ENCODE data around the gene ARHGEF3.
A peak's percentile ranks its signal among the peaks of the same experiment; 100 is the strongest.
"Not testable (repeated sequence)": the region's sequence is repeated elsewhere in the genome, so short reads cannot be mapped to it uniquely, and the experiment has no call there.

ARHGEF3 gene

DNA sequence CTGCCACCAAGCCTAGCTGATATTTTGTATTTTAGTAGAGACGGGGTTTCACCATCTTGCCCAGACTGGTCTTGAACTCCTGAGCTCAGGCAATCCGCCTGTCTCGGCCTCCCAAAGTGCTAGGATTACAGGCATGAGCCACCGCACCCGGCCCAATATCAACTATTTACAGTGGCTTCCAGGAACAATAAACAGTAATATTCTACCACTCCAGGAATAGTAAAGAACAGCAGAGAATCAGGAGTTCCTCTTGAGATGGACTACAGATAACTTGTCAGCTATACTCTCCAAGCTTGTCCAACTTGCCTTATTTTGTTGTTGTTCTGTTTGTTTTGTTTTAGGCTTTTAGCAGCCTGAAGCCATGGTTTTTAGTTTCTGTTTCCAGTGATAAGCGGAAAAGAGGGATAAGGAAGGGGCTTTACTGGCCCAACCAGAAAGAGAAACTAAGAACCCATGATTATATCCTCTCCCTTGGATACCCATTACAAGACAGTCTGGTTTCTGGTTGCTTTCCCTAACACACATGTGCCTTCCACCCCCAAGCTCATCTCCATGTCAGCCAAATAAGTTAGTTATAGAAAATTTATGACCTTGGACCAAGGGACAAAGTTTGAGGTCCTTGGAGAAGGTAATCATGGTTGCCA, 36.7 kb downstream of the ARHGEF3 start:
- DNase-seq, result no peak

DNA sequence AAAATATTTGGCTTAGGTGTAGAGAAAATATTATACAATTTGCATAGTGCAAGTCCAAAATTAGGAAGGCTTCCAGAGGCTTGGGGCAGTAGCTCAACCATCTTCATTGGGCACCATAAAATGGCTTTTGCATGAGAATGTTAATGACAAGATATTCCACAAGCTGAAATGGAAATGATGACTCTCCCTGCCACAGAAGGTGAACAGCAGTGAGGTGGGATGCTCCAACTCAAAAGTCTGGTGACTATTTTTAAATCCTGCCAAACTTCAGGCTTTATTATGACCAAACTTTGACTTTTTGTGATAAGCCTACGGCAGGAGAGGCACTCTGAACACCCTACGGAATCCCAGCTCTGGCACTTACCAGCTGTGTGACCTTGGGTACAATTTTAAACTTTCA, 37.6 kb downstream of the ARHGEF3 start:
- DNase-seq, result no peak

DNA sequence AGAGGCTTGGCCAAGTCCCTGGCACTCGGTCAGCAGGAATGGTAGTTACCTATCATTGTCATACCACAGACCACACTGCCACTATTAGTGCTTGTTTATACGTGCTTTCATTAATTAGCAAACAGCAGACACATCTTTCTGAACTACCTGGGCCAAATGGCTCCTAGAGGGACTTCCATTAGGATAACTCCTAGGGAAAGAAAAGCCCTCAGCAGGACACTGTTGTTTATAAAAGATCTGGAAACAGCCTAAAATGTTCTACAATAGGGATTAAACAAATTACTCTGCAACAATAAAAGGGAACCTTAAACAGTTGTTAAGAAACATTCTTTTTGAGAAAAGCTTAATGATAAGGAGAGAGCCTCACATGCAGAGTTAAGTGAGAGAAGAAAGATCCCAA, 38.5 kb downstream of the ARHGEF3 start:
- DNase-seq, result no peak

DNA sequence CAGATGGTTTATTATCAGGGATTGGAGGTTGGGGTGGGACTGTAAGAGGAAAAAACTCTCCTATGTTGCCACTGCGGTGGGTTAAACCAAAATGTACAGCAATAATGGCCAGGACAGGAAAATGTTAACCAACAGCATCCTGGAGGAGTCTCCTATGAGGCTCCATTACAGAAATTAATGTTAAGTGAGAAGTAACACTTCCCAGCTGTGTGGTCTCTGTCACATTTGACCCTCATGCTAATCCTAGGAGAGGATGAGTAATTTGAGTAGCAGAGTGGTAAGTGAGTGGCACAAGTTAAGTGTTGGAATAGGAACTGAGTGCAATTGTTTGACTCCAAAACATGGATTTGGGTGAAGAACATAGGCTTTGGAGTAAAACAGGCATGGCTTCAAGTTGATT, 39.0 kb downstream of the ARHGEF3 start:
- no peak for DNase-seq

DNA sequence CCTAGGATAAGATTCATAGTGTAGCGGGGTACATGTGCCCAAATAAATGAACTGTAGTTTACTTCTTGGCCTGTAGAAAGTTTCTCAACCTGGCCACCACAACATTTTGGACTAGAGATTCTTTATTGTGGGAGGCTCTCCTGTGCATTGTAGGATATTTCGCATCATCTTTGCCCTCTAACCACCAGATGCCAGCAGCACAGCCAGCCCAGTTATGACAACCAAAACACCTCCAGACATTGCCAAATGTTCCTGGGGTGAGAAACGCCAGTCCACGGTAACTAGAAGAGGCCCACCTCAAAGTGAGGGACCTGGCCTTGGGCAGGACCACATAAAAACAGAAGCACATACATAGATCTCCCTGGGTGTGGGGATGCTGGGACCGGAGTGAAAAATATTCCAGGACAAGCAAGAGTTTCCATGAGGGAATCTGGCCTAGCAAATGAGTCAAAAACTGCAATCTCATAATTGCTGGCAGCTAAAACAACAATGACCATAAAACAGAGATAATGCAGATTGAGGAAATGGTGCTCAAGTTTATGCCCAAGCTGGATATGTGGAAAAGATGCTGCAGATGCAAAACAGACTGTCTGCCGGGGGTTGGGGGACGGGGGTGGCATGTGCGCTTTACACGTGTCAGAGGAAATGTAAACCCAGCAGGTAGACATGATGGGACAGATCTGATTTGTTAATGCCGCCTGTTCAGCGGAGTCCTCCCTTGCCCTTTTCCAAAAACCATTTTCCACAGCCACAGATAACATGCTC, 39.7 kb downstream of the ARHGEF3 start:
- no peak for DNase-seq

DNA sequence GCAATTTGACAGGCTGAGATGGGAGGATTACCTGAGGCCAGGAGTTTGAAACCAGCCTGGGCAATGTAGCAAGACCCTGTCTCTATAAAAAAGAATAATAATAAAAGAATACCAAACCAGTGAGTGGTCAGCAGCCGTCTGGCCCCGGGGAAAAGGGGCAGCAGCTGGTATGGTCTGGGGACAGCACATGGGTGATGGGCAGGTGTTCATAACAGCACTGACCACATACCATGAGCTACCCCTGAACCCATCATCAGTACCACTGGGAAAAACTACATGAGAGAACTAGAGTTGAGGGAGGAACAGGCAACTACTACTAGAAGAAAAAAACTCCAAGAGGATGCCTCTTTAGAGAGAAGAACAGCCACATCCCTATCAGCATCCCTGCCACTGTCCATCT, 40.7 kb downstream of the ARHGEF3 start:
- DNase-seq, result no peak

DNA sequence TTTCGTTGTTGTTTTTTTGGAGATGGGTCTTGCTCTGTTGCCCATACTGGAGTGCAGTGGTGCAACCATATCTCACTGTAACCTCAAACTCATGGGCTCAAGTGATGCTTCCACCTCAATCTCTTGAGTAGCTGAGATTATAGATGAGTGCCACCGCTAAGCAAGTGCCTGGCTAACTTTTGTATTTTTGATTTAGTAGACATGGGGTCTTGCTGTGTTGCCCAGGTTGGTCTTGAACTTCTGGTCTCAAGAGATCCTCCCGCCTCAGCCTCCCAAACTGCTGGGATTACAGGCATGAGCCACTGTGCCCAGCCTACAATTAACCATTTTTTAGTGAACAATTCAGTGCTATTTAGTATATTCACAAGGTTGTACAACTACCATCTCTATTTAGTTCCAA, 42.2 kb downstream of the ARHGEF3 start:
- no peak for DNase-seq

DNA sequence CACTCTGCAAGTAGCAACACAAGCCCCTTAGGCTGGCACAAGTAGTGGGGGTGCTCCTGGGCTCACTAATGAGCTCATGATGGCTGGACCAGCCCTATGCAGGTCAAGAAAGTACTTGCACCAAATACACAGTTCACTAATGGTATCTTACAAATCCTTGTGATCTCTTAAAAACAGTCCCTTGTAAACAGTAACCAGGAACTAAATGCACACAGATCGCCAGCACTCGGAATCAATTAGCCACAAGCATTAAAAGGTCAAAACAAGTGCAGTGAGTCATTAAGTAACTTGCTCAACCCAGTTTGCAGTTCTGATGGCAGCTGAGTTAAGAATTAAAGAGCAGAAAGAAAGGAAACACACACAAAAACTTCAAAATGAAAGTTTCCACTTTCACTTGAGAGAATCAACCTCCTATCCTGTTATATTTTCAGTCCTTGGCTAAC, 43.2 kb downstream of the ARHGEF3 start:
- DNase-seq, result no peak

DNA sequence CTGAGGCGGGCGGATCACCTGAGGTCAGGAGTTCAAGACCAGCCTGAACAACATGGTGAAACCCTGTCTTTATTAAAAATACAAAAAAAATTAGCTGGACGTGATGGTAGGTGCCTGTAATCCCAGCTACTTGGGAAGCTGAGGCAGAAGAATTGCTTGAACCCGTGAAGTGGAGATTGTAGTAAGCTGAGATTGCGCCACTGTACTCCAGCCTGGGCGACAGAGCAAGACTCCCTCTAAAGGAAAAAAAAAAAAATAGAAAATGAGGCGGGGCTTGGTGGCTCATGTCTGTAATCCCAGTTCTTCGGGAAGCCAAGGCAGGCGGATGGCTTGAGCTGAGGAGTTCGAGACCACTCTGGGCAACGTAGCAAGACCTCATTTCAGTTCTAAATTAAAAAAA, 43.7 kb downstream of the ARHGEF3 start:
- not testable (repeated sequence) for DNase-seq

DNA sequence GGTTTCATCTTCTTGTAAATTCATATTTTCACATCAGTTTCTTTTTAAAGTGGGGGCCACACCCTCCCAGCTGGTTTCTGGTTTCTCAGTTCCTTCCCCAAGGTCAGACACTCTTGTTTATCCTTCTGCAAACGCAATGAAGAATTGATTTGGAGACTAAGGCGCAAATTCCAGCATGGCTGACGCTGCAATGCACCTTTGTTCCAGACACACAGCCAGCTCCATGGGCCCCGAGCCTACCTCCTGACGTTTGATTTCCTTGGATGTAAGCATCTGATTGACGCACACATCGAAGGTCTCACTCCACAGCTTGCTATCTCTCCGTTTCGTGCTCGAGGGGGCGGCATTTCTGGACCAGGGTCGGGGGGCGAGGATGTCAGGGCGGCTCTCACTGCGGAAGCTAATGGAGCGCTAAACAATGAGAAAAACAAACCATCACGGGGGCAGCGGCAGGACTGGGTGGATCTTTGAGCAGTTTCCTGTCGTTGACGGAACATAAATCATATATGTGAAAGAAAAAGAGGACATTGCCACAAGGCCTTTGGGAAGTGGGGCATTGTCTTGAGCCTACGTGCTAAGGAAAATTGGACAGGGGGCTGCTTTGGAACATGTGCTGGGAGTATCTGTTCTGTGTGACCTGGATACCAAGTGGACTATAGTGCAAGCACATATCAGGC, 46.9 kb downstream of the ARHGEF3 start:
- no peak for DNase-seq

DNA sequence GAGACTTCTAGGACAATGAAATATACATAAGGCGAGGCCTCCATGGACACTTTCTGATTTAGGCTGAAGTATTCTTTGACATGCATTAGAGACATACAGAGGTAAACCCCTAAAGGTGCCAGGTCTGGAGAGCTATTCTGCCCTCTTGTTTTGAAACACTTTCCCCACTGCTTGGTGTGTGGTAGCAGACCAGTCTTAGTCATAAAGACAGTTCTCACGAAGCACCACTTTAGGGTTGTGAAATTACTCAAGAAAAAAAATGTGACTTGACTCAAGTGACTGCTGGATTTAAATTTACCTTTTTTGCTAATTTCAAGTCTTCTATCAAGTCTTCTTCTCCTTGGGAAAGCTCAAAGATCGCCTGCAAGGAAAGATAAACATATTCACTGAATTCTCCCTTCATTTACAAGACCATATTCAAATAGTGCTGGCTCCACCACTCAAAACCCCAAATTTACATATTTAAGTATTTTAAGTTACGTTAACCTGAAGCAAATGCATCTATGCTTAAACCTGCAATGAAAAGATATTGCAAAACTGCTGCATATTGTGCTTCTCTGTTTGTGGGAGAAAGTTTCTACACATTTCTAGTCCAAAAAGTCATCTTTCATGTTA, 48.4 kb downstream of the ARHGEF3 start:
- no peak for DNase-seq

DNA sequence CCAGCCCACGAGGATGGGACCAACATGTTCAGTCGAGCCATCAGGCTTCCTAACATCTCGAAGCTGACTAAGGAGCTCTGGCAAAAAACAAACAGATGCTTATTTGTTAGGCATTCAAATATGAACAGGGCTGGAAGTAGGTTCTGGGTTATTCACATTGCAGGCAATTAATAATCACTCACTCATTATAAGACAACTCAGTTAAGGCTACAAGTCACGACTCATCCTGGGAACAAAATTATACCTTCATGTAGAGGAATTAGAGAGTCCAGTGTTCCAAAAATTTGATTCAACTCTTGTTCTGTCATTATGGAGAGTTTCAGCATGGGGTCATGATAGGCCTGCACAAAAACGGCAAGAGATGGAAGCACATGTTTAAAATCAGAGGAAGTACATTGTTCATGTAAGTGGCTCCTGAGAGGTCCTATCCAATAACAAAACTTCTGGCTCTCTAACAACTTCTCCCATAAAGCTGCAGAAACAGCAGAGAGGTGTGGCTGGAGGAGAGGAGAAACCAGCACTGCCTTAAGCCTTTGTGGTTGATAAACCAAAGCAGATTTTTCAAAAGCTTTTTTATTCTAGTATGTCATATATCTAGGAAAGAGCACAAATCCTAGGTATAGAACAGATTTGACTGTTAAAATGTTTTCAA, 50.6 kb downstream of the ARHGEF3 start:
- DNase-seq, result no peak

DNA sequence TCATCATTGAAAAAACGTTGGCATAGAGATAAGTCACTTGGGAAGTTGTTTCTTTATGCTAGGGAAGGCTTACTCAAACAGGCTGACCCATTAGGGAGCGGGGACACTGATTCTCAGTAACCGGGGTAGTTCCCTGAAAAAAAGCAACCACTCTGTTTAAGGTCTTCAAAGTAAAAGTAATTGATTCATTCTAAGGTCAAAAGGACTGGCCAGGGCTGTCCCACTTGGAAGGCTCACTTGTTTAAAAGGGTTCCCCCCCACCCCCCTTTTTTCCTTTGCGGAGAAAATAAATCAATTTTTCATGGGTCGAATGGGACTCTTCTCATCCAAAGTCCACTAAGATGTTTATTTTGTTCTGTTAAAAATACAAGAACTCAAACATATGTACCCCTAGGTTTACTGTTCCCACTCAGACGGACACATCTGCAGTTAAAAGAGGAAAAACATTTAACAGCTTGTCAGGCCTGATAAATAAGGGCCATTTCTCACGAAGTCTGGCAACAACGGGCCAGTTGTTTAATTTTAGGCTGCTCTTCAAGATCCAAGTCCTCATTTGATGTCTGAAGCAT, 53.0 kb downstream of the ARHGEF3 start:
- DNase-seq, result no peak

DNA sequence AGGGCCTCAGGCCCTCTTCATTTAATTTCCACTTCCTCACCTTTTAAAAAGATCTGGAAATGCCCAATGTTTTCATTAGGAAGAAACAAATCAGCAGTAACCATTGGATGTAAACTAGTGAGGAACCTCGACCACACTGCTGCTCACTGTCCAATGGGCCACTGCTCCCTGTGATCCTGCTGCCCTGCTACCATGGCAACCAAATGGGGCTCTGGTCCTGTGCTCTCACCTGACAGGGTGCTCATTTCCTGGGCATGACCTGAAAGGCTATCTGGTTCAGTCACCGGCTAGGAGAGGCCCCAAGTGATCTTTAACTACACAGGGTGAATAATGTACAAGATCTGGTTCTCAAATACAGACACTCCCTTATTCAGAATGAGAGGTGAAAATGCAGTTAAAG, 54.6 kb downstream of the ARHGEF3 start:
- no peak for DNase-seq

DNA sequence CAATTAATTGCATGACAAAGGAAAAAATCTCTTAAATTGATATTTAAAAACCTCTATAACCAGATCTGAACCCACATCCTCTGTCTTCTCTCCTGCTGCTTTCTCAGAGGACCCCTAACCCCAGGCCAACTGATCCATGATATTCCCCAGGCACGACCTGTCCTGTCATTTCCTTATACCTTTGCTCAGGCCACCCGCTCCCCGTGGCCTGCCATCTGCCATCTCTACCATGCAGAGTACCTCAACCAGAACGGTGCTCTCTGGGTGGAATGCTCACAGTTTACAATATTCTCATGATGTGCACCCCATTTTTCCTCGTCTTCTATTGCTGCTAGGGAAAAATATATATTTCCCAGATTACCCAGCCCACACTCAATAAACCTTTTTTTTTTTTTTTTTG, 57.7 kb downstream of the ARHGEF3 start:
- no peak for DNase-seq

DNA sequence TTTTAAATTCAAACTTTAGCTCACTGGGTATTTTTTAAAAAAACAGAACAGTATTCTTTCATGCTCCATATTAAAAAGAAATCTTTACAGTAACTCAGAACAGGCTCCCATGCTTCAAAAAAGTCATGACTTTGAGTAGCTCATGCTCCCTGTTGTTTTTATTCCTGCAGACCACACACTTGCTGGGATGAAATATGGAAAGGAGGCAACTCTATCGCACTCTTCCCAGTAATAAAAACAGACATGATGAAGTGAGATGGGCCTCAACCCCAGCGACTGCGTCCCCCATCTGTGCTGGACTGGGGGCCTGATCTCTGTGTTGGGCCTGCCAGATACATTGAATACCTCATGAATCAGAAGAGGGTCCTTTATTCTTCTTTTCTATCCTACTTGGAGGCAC, 58.9 kb downstream of the ARHGEF3 start:
- no peak for DNase-seq

DNA sequence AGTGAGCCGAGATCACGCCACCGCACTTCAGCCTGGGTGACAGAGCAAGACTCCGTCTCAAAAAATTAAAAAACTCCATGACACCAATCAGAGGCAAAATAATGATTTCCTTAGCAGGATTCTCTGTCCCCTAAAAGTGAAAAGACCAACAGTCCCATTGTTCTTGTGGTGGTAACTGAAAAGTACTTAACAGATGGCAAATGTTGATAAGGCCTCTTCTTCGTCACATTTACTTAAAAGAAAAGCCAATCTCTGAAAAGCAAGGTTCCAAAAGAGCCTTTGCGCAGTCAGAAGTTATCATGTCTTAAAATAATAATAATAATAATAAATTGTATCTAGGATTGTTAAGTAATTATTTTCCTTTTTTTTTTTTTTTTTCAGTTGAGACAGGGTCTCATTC, 62.7 kb downstream of the ARHGEF3 start:
- DNase-seq, result no peak

DNA sequence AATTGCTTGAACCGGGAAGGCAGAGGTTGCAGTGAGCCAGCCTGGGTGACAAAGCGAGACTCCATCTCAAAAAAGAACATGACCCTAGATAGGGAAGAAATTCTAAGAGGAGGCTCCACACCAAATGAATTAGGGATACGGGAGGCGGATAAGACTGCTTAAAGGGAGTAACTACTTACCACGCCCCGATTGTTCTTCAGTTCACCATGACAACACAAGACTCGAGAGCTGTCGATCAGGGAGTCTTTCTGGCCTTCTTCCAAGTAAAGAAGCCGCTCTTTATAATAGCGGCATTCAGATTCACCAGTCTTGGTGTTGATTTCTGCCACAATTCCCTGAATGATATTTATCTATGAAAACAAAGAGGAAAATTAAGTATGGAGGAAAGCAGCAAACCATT, 64.7 kb downstream of the ARHGEF3 start:
- peak in 1 of 2 experiments; percentile 27 for DNase-seq

DNA sequence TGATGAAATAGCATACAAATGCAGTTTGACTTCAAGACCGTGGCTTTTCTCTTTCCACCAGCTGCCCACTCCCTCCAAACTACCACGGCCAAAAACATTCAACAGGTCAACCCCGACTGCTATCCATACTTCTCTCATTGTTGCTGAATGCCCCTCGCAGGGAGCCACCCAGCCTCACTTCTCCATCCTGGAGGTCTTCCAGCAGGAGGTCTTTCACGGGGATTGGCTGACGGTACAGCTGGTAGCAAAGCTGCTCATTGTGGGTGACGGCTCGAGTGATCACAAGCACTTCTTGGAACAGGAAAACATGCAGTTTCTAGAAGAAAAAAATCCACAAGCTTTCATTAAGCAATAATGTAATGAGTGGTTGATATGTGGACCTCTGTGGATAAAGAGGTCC, 69.6 kb downstream of the ARHGEF3 start:
- DNase-seq, result no peak

DNA sequence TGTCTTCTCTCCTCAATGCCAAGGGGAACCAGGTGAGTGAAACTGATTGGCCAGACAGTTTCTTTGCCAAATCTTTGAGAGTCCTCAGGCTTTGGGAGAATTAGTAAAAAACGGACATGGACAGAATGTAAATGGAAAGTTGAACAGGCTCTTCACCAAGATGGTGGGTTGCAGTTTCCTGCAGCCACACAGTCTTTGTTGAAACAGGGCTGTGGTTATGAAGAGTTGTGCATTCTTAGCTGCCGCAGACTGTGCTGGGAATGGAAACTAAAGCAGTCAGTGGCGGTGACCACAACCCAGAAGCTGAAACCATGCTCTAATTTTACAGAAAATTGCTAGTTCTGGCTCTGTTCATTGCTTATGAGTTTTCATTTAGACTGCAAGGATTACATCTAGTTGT, 76.6 kb downstream of the ARHGEF3 start:
- no peak for DNase-seq

DNA sequence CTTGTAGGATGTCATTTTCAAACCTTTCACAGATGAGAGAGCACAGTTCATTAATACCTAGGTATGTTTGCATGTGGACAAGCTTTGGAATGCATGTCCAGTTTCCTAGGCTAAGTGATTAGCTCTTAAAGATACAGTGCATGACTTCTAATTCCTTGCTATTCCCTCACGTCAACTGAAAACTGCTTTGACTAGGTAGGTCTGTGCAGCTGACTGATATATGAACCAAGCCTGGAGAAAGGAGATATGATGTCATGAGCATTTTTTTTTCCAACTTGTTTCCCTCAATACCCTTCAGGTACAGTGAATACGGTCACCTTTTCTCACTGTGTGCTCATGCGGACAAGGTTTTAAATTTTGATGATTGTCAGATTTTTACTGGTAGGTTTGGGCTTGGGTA, 77.1 kb downstream of the ARHGEF3 start:
- no peak for DNase-seq

DNA sequence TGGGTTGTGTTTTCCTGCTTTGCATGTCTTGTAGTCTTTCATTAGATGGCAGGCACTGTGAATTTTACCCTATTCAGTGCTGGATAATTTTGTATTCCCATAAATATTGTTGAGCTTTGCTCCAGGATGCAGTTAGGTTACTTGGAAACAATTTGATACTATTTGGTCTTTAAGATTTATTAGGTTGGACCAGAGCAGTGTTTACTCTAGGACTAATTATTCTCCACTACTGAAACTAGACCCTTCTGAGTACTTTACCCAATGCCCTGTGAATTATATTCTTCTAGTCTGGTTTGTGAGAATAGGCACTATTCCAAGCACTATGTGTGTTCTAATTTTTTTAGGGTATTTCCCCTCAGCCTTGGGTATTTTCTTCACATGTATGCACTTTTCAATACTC, 80.9 kb downstream of the ARHGEF3 start:
- no peak for DNase-seq

DNA sequence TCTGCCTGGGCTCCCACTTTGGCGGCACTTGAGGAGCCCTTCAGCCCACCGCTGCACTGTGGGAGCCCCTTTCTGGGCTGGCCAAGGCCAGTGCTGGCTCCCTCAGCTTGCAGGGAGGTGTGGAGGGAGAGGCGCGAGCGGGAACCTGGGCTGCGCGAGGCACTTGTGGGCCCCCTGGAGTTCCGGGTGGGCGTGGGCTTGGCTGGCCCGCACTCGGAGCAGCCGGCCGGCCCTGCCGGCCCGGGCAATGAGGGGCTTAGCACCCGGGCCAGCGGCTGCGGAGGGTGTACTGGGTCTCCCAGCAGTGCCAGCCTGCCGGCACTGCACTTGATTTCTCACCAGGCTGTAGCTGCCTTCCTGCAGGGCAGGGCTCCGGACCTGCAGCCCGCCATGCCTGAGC, 82.9 kb downstream of the ARHGEF3 start:
- DNase-seq, result not testable (repeated sequence)
